Chondrocyte (in vitro differentiated cells): ENCODE data around the gene SEC23A. TPM values are rescaled to one million over a fixed set of nuclear protein-coding genes. Genes with fewer than 3 reads are reported as not detected.

ENCODE experiments used
- DNase-seq: peaks from one replicate; pipeline ENCODE4 v3.0.0; 2021; ENCODE audit warnings: mixed read lengths, low spot score
- H3K27ac Mint-ChIP-seq: one replicate; pipeline ENCODE4 v1.8.0; 2021; ENCODE audit warnings: mild to moderate bottlenecking, moderate library complexity, mixed read lengths; ENCODE audit not compliant: unreplicated experiment
- H3K27me3 Mint-ChIP-seq: 2 replicates; pipeline ENCODE4 v1.8.0; 2021; ENCODE audit warnings: low read depth, mixed read lengths
- H3K36me3 Mint-ChIP-seq: 2 replicates; pipeline ENCODE4 v1.8.0; 2021; ENCODE audit warnings: low read depth, mixed read lengths
- H3K4me1 Mint-ChIP-seq: 2 replicates; pipeline ENCODE4 v1.8.0; 2021; ENCODE audit warnings: low read depth, mild to moderate bottlenecking, mixed read lengths
- H3K4me3 Mint-ChIP-seq: one replicate; pipeline ENCODE4 v1.8.0; 2021; ENCODE audit warnings: mild to moderate bottlenecking, moderate library complexity, mixed read lengths; ENCODE audit not compliant: unreplicated experiment
- H3K9me3 Mint-ChIP-seq: 2 replicates; pipeline ENCODE4 v1.8.0; 2021; ENCODE audit warnings: low read depth, mixed read lengths
- CTCF ChIP-seq: fragments of 200-600 bp; sonication (generic); IDR thresholded peaks from 2 replicates; pipeline ENCODE4 v1.5.0; 2021; ENCODE audit warnings: antibody characterized with exemption, mild to moderate bottlenecking, moderate library complexity
- total RNA-seq: library from RNA; stranded (reverse); gene quantifications from 3 replicates; pipeline ENCODE4 v1.2.1, GENCODE V29; 2021

The SEC23A gene
- total RNA-seq, 1 donor from 2014 or later, result 244 TPM

- H3K4me1 Mint-ChIP-seq, result peaks cover 31% of the 10 kb centered on the region
- H3K27ac Mint-ChIP-seq, result peak overlapping the region; percentile 62
- DNase-seq, result no peak
- no peak for TF ChIP-seq CTCF
- H3K27me3 Mint-ChIP-seq, result no peaks in the 10 kb centered on the region
- no peaks in the 10 kb centered on the region for H3K9me3 Mint-ChIP-seq
- no peak overlapping the region for H3K4me3 Mint-ChIP-seq
- peaks cover 27% of the 10 kb centered on the region for H3K36me3 Mint-ChIP-seq
Observed at GRCh38 chr14:39094515-39094914, 8.5 kb downstream of the SEC23A start.

GRCh38 chr14:39091716-39092115 lies 11.3 kb downstream of the SEC23A start:
- no peak overlapping the region for H3K4me3 Mint-ChIP-seq
- no peaks in the 10 kb centered on the region for H3K9me3 Mint-ChIP-seq
- H3K27me3 Mint-ChIP-seq, result no peaks in the 10 kb centered on the region
- DNase-seq, result no peak
- no peak for TF ChIP-seq CTCF
- H3K27ac Mint-ChIP-seq, result no peak overlapping the region
- H3K4me1 Mint-ChIP-seq, result peaks cover 12% of the 10 kb centered on the region
- H3K36me3 Mint-ChIP-seq, result peaks cover 34% of the 10 kb centered on the region

GRCh38 chr14:39090548-39091111 lies 12.4 kb downstream of the SEC23A start:
- no peak for TF ChIP-seq CTCF
- peaks cover 41% of the 10 kb centered on the region for H3K36me3 Mint-ChIP-seq
- no peaks in the 10 kb centered on the region for H3K9me3 Mint-ChIP-seq
- no peak for DNase-seq
- H3K4me3 Mint-ChIP-seq, result no peak overlapping the region
- H3K27me3 Mint-ChIP-seq, result no peaks in the 10 kb centered on the region
- H3K4me1 Mint-ChIP-seq, result peaks cover 12% of the 10 kb centered on the region
- H3K27ac Mint-ChIP-seq, result no peak overlapping the region

- Mint-ChIP-seq H3K36me3 (peaks cover 47% of the 10 kb centered on the region), H3K9me3 (no peaks in the 10 kb centered on the region), H3K27ac (no peak overlapping the region), H3K4me1 (peaks cover 3% of the 10 kb centered on the region), H3K4me3 (no peak overlapping the region), H3K27me3 (no peaks in the 10 kb centered on the region)
- TF ChIP-seq CTCF, result no peak
- DNase-seq, result no peak
Observed at GRCh38 chr14:39087493-39087892, 15.5 kb downstream of the SEC23A start.

- H3K4me1 Mint-ChIP-seq, result peaks cover 3% of the 10 kb centered on the region
- H3K4me3 Mint-ChIP-seq, result no peak overlapping the region
- no peaks in the 10 kb centered on the region for H3K9me3 Mint-ChIP-seq
- H3K27me3 Mint-ChIP-seq, result no peaks in the 10 kb centered on the region
- no peak overlapping the region for H3K27ac Mint-ChIP-seq
- DNase-seq, result no peak
- H3K36me3 Mint-ChIP-seq, result peaks cover 41% of the 10 kb centered on the region
- no peak for TF ChIP-seq CTCF
Observed at GRCh38 chr14:39085933-39086332, 17.1 kb downstream of the SEC23A start.
